RWPE1 (cell line): ENCODE results near the gene ADAMTS6.

Source experiments
- CTCF ChIA-PET: fragments of 350-600 bp; sonication (Branson Sonifier 250); formaldehyde crosslinking; extraction: SDS; loops from one replicate; lab custom pipeline; 2021; lab: Yijun Ruan, JAX
- POLR2A ChIA-PET: fragments of 400-600 bp; formaldehyde crosslinking; extraction: SDS; loops from one replicate; lab custom pipeline; 2020; ENCODE audit warnings: antibody characterized with exemption; ENCODE audit not compliant: low non-redundant PET; lab: Yijun Ruan, JAX
- DNase-seq: peaks from one replicate; pipeline ENCODE4 v3.0.0; 2012; ENCODE audit warnings: low spot score
- H3K27ac ChIP-seq: fragments of 450-650 bp; 2 replicates; pipeline ENCODE4 v1.5.1; 2017
- CTCF ChIP-seq: fragments of 450-650 bp; conservative IDR thresholded peaks from 2 replicates; pipeline ENCODE4 v1.5.1; 2017; ENCODE audit warnings: low read depth, mild to moderate bottlenecking

ADAMTS6 gene

DNA sequence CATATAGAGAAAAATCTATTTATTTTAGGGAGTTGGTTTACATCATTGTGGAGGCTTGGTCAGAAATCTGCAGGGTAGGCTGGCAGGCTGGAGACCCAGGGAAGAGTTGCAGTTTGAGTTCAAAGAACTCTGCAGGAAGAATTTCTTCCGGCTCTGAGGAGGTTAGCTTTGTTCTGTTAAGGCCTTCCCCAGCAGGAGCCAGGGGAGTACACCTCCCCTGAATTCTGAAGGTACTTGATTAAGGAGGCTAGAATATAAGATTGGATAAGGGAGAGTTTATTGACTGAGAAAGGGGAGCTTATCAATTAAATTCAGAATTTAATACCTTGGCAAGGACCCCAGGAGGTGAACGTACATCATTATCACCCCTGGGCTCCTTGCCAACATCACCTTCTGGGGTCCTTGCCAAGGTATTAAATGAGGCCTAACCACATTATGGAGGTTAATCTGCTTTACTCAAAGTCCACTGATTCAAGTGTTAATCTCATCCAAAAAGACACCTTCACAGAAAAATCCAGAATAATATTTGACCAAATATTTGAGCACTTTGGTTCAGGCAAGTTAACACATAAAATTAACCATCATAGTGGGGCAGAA is 361.3 kb downstream of the ADAMTS6 start:
- CTCF ChIA-PET = no interaction called here
- POLR2A ChIA-PET = no interaction called here
- DNase-seq = no peak
- TF ChIP-seq CTCF = no peak
- no peak overlapping the region for H3K27ac ChIP-seq

DNA sequence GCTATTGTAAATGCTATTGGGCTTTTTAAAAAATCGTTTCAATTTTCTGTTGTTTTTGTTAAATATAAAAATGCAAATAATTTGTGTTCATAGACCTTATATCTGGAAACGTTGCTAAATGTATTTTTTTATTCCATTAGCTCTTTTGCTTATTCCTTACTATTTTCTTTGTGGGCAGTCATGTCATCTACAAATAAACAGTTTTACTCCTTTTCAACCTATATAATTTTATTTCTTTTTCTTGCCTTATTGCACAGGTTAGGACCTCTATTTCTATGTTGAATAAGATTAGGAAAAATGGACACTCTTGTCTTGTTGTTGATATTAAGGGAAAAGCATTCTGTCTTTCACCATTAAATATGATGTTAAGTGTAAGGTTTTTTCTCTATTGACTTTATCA is 364.2 kb downstream of the ADAMTS6 start:
- DNase-seq = no peak
- POLR2A ChIA-PET = no interaction called here
- no peak overlapping the region for H3K27ac ChIP-seq
- TF ChIP-seq CTCF = no peak
- CTCF ChIA-PET = no interaction called here

- no peak for TF ChIP-seq CTCF
- DNase-seq = no peak
- ChIA-PET CTCF (no interaction called here), POLR2A (no interaction called here)
- no peak overlapping the region for H3K27ac ChIP-seq
These were observed 367.9 kb downstream of the ADAMTS6 start for GRCh38 chr5:65113771-65114170.

GRCh38 chr5:65111961-65112658 is 369.6 kb downstream of the ADAMTS6 start:
- no peak for DNase-seq
- POLR2A ChIA-PET = no interaction called here

GRCh38 chr5:65108786-65109743 is 372.7 kb downstream of the ADAMTS6 start:
- no peak overlapping the region for H3K27ac ChIP-seq

More at GRCh38 chr5:65111961-65112658, 369.6 kb downstream of the ADAMTS6 start:
- TF ChIP-seq CTCF = no peak
- CTCF ChIA-PET = interaction anchor here (0.6 to 0.7 kb wide), 2 partner anchors 365 to 445 kb away, joined by 3 read pairs; no protein-coding TSS in a partner anchor
- no peak overlapping the region for H3K27ac ChIP-seq

More at GRCh38 chr5:65108786-65109743, 372.7 kb downstream of the ADAMTS6 start:
- no peak for DNase-seq
- no peak for TF ChIP-seq CTCF
- CTCF ChIA-PET = no interaction called here
- POLR2A ChIA-PET = no interaction called here
